ENCODE data around the gene ZCCHC24.

Gene ZCCHC24

DNA sequence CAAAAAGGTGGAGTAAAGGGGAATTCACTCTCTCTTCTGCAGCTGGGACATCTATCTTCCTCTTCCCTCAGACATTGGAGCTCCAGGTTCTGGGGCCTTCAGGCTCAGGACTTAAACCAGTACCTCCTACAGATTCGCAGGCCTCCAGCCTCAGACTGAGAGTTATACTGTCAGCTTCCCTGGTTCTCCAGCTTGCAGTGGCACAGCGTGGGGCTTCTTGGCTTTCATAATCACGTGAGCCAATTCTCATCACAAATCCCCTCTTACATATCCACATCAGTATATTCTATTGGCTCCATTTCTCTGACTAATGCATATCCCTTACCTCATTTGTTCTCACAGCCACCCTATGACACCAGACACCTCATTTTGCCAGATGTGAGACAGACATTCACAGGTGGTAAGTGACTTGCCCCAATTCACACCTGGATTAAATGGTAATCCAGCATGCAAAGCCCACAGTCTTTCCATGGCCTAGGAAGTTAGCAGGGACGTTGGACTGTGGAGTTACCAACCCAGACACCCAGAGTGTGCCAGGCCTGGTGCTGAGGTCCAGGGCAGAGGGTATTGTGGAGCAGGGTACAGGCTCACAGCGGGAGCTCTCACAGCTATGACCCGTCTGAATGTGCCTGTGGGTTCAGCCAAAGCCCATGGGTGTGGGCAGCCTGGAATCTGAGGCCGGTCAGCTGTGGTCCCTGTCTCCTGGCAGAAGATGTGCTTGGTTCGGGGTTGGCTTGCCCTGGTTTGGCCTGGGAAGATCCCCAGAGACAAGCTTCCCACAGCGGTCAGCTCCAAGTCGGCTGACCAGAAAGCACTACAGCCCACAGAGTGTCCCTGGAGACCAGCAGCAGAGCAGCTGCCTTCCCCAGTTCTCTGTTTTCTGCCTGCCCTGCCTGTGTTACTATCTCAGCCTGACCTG is 18.4 kb upstream of the ZCCHC24 start:
- TF ChIP-seq, protein P1, sequence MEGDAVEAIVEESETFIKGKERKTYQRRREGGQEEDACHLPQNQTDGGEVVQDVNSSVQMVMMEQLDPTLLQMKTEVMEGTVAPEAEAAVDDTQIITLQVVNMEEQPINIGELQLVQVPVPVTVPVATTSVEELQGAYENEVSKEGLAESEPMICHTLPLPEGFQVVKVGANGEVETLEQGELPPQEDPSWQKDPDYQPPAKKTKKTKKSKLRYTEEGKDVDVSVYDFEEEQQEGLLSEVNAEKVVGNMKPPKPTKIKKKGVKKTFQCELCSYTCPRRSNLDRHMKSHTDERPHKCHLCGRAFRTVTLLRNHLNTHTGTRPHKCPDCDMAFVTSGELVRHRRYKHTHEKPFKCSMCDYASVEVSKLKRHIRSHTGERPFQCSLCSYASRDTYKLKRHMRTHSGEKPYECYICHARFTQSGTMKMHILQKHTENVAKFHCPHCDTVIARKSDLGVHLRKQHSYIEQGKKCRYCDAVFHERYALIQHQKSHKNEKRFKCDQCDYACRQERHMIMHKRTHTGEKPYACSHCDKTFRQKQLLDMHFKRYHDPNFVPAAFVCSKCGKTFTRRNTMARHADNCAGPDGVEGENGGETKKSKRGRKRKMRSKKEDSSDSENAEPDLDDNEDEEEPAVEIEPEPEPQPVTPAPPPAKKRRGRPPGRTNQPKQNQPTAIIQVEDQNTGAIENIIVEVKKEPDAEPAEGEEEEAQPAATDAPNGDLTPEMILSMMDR (IDR thresholded peaks at IDR 0.05; ENCODE audit: insufficient read depth, missing control alignments): no peak
- DNase-seq (ENCODE audit: insufficient read length, low spot score): no peak
- FAIRE-seq: no peak

DNA sequence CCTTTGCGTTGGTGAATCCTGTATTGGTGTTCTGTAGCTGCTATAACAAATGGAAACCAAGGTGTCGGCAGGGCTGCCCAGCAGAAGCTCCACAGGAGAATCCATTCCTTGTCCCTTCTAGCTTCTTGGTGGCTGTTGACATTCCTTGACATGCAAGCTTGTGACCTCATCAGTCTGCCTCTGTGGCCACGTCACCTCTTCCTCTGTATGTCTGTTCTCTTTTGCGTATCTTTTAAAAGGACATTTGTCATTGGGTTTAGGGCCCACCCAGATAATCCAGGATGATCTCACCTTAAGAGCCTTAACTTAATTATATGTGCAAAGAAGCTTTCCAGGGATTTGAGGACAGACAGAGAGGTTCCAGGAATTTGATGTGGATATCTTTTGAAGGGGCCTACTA is 15.3 kb upstream of the ZCCHC24 start:
- TF ChIP-seq, protein P1 (IDR thresholded peaks at IDR 0.05; ENCODE audit: insufficient read depth, missing control alignments): no peak
- FAIRE-seq (peak; percentile 85), DNase-seq (ENCODE audit: insufficient read length, low spot score) (no peak)

- TF ChIP-seq, protein P1 (IDR thresholded peaks at IDR 0.05; ENCODE audit: insufficient read depth, missing control alignments): no peak
- no peak for DNase-seq (ENCODE audit: insufficient read length, low spot score)
- FAIRE-seq: no peak
Observed at GRCh38 chr10:79459243-79459642, 13.8 kb upstream of the ZCCHC24 start.

DNA sequence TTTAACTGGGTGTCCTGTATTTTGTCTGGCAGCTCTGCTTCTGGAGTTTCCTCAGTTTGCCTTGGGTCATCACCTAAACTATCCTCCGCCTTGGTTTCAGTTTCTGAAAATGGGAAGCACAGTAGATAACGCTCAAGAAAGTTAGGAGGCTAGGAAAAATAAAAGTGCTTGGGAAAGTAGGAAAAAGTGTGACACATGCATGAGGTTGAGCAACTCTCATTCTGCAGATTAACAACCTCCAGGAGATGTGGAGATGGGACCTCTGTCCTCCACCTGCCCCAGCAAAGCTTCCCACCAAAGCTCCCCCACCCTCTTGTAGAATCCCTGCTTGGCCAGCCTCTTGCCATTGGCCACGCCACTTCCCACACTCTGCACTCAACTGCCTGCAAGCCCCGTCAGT is 13.1 kb upstream of the ZCCHC24 start:
- FAIRE-seq: no peak
- TF ChIP-seq, protein P1 (IDR thresholded peaks at IDR 0.05; ENCODE audit: insufficient read depth, missing control alignments): no peak
- no peak for DNase-seq (ENCODE audit: insufficient read length, low spot score)

DNA sequence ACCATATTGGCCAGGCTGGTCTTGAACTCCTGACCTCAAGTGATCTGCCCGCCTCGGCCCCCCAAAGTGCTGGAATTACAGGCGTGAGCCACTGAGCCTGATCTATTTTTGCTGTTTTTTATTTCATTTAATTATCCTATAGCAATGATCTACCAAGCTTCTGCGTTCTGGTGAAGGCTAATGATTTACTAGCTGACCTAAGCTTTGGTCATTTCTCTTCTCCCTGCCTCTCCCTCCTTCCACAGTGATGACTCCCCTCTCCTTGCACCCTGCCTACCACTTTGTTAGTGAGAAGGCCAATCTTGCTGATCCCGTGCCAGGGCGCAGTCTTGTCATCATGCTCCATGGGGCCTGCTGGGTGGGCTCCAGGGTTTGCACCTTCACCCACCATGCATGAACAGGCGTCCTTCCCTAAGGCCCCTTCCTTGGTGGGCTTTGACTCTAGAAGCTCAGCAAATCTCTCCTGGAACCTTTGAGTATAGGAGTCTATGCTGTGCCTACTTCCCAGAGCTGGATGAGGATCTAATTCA is 11.9 kb upstream of the ZCCHC24 start:
- DNase-seq (ENCODE audit: insufficient read length, low spot score) (no peak), FAIRE-seq (no peak)
- TF ChIP-seq, protein P1 (IDR thresholded peaks at IDR 0.05; ENCODE audit: insufficient read depth, missing control alignments): no peak

GRCh38 chr10:79454259-79454658 is 8.8 kb upstream of the ZCCHC24 start:
- no peak for DNase-seq (ENCODE audit: insufficient read length, low spot score)
- FAIRE-seq: no peak
- TF ChIP-seq, protein P1 (IDR thresholded peaks at IDR 0.05; ENCODE audit: insufficient read depth, missing control alignments): no peak

DNA sequence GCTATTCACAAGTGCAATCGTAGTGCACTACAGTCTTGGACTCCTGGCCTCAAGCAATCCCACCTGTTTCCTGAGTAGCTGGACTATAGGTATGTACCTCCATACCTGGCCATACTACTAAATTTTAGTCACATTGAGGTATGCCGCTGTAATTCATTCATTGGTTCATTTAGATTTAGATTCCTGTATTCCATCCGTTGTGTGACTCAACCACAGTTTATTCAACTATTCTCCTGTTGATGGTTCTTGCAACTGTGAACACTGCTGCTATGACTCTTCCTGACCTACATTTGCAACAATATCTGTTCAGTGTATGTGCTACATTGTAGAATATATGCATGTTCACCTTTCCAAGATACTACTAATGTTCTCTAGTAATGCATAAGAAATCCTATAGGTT is 8.0 kb upstream of the ZCCHC24 start:
- FAIRE-seq: no peak
- TF ChIP-seq, protein P1 (IDR thresholded peaks at IDR 0.05; ENCODE audit: insufficient read depth, missing control alignments): no peak
- no peak for DNase-seq (ENCODE audit: insufficient read length, low spot score)

Data from D721Med (cell line).